VCaP (cell line): ENCODE results near the gene MAP3K14.

Source experiments
- H3K27ac ChIP-seq: fragments of 450-650 bp; 2 replicates; pipeline ENCODE4 v1.5.1; 2017
- TF ChIP-seq, protein P1 (sequence below): fragments of 450-650 bp; conservative IDR thresholded peaks from 2 replicates; pipeline ENCODE4 v1.5.1; 2017; ENCODE audit warnings: mild to moderate bottlenecking, moderate library complexity

The MAP3K14 gene

DNA sequence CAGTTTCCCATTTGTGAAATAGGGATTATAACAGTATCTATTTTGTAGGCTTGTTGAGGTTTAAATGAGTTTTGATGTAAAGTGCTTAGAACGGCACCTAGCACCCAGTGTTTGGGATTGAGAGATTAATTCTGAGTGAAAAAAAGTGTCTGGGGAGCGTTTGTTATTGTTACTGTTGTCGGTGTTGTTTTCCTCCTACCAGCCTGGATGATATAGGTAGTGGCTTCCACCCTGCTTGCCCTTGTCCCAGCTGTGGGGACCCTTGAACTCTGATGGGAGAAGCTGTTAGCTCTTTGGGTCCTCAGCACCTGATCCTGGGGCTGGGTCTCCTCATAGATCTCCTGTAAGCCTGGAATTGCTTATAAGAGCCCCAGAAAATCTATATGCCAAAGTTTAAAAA lies 90.2 kb downstream of the MAP3K14 start:
- H3K27ac ChIP-seq, result no peak overlapping the region

GRCh38 chr17:45225964-45226530 lies 90.8 kb downstream of the MAP3K14 start:
- H3K27ac ChIP-seq, result no peak overlapping the region

More for the DNA sequence above, 90.2 kb downstream of the MAP3K14 start:
- TF ChIP-seq, protein P1, sequence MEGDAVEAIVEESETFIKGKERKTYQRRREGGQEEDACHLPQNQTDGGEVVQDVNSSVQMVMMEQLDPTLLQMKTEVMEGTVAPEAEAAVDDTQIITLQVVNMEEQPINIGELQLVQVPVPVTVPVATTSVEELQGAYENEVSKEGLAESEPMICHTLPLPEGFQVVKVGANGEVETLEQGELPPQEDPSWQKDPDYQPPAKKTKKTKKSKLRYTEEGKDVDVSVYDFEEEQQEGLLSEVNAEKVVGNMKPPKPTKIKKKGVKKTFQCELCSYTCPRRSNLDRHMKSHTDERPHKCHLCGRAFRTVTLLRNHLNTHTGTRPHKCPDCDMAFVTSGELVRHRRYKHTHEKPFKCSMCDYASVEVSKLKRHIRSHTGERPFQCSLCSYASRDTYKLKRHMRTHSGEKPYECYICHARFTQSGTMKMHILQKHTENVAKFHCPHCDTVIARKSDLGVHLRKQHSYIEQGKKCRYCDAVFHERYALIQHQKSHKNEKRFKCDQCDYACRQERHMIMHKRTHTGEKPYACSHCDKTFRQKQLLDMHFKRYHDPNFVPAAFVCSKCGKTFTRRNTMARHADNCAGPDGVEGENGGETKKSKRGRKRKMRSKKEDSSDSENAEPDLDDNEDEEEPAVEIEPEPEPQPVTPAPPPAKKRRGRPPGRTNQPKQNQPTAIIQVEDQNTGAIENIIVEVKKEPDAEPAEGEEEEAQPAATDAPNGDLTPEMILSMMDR, result no peak

DNA sequence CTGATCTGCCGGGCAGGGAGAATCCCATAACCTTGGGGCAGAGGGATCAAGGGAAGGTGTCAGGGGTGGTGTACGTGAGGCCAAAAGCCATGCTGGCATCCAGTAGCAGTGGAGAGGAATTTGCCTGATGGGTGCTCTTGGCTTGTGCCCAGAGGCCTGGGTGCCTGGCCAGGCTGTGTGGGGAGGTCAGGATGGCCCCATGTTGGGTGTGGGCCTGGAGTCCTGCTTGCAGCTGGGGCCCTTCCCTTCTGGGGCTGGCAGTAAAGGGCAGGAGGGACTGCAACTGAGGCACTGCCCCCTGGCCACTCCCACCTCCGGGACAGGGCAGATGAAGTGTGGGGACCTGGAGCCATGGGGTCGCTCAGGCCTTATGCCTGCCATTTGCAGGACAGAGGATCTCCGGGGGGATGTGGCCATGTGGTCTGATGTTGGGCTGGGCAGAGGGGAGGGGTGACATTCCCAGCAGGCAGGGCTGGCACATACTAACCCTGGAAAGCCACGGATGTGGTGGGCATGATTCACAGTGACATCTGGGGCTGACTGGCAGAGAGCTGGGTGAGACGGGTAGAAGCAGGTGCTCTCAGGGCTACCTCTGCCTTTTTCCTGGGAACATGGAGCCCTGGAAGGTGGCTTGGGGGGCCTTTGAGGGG lies 91.6 kb downstream of the MAP3K14 start:
- TF ChIP-seq, protein P1, result no peak
- H3K27ac ChIP-seq, result no peak overlapping the region

More at GRCh38 chr17:45225964-45226530, 90.8 kb downstream of the MAP3K14 start:
- TF ChIP-seq, protein P1, result no peak

GRCh38 chr17:45224671-45225050 lies 92.2 kb downstream of the MAP3K14 start:
- H3K27ac ChIP-seq, result no peak overlapping the region
- TF ChIP-seq, protein P1, result no peak

- TF ChIP-seq, protein P1, result no peak
- H3K27ac ChIP-seq, result no peak overlapping the region
These were observed 93.0 kb downstream of the MAP3K14 start for GRCh38 chr17:45223539-45224528.

DNA sequence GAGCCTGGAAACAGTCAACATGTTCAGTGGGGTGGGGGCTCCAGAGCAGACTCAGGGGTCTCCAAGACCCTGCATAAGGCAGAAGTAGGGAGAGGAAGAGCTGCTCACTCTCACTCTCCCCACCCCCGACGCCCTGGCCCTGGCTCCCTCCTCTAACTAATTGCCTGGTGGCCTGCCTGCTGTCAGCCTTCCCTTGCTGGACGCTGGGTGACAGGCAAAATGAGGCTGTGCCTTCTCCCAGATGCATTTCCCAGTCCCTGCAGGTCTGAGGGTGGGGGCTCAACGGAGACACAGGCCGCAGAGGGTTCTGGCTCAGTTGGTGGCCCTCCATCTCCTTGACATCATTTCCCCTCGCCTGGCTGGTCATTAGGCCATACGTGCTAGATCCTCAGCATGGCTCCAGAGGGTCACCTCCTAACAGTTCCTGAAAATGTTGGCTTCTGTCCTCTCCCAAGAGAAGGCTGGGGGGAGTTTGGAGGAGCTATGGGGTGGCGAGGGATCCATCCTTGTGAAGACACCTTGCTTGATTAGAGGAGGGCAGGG lies 93.8 kb downstream of the MAP3K14 start:
- H3K27ac ChIP-seq, result no peak overlapping the region

More for the DNA sequence above, 93.8 kb downstream of the MAP3K14 start:
- TF ChIP-seq, protein P1, result no peak
